ENCODE measurements around the gene CCSAP.
"Not testable (repeated sequence)": the region's sequence is repeated elsewhere in the genome, so short reads cannot be mapped to it uniquely, and the experiment has no call there.

CCSAP gene

GRCh38 chr1:229342656-229343569 lies at the start of gene CCSAP:
CCSAP (minus strand) TSS chr1:229343047; CDS start chr1:229342465, 582 bp downstream.
- DNase-seq, result peak in 1 of 2 experiments; percentile 69

- DNase-seq, result no peak
These were observed 47.3 kb upstream of the CCSAP start for GRCh38 chr1:229390130-229390529.

GRCh38 chr1:229388897-229389580 lies 46.2 kb upstream of the CCSAP start:
- DNase-seq, result no peak

GRCh38 chr1:229385853-229386456 lies 43.1 kb upstream of the CCSAP start:
- no peak for DNase-seq

- DNase-seq, result no peak
These were observed 42.0 kb upstream of the CCSAP start for GRCh38 chr1:229384822-229385221.

- DNase-seq, result no peak
These were observed 41.1 kb upstream of the CCSAP start for GRCh38 chr1:229383961-229384360.

- no peak for DNase-seq
These were observed 40.3 kb upstream of the CCSAP start for GRCh38 chr1:229383188-229383587.

GRCh38 chr1:229381234-229381633 lies 38.4 kb upstream of the CCSAP start:
- DNase-seq, result peak in 1 of 2 experiments; percentile 21

- DNase-seq, result no peak
These were observed 37.8 kb upstream of the CCSAP start for GRCh38 chr1:229380536-229381160.

- DNase-seq, result no peak
These were observed 37.0 kb upstream of the CCSAP start for GRCh38 chr1:229379846-229380245.

GRCh38 chr1:229378586-229379367 lies 35.9 kb upstream of the CCSAP start:
- no peak for DNase-seq

- not testable (repeated sequence) for DNase-seq
These were observed 35.2 kb upstream of the CCSAP start for GRCh38 chr1:229378035-229378434.

- DNase-seq, result no peak
These were observed 34.6 kb upstream of the CCSAP start for GRCh38 chr1:229377429-229377828.

GRCh38 chr1:229376521-229376920 lies 33.7 kb upstream of the CCSAP start:
- DNase-seq, result no peak

- no peak for DNase-seq
These were observed 31.6 kb upstream of the CCSAP start for GRCh38 chr1:229374485-229374884.

- no peak for DNase-seq
These were observed 30.5 kb upstream of the CCSAP start for GRCh38 chr1:229373395-229373794.

GRCh38 chr1:229372251-229372650 lies 29.4 kb upstream of the CCSAP start:
- no peak for DNase-seq

GRCh38 chr1:229371624-229372023 lies 28.8 kb upstream of the CCSAP start:
- DNase-seq, result no peak

- DNase-seq, result no peak
These were observed 27.8 kb upstream of the CCSAP start for GRCh38 chr1:229370601-229371021.

GRCh38 chr1:229368347-229368746 lies 25.5 kb upstream of the CCSAP start:
- DNase-seq, result no peak

GRCh38 chr1:229365569-229365968 lies 22.7 kb upstream of the CCSAP start:
- no peak for DNase-seq

Data from SHP77 (cell line).